ENCODE measurements around the gene FBXL7.

The FBXL7 gene

DNA sequence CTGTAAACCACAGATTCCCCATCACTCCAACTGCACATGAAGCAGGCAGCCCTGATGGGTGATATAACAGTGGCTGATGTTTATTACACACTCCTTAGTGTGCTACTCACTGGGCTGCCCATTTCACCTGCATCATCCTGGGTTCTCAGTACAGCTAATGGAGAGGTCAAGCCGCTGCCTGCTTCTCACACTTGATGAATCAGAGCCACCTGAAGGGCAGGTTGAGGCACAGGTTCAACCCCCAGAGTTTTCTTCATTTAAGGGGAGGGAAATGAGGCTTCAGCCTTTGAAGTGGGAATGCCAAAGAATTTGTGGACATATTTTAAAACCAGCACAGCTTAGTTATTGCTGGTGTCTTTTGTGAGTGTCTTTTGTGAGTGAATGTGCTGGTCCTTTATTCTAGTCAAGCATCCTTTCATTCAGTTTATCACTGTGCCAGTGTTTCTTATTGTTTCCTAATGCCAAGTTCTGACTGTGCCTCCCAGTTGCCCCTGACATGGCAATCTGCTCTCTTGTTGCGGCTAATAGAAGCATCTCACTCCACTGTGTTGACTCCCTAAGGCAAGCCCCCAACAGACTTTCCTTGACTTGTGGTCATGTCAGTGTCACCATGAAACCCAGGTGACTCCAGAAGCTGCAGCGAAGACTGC is 109.2 kb downstream of the FBXL7 start:
- DNase-seq (ENCODE audit: low spot score) = no peak
- Mint-ChIP-seq H3K27ac (no peak overlapping the region), H3K9me3 (peaks cover 14% of the 10 kb centered on the region), H3K36me3 (ENCODE audit: low read depth) (no peaks in the 10 kb centered on the region), H3K27me3 (ENCODE audit: low read depth) (no peaks in the 10 kb centered on the region), H3K4me1 (ENCODE audit: low read depth) (no peaks in the 10 kb centered on the region), H3K4me3 (no peak overlapping the region)

DNA sequence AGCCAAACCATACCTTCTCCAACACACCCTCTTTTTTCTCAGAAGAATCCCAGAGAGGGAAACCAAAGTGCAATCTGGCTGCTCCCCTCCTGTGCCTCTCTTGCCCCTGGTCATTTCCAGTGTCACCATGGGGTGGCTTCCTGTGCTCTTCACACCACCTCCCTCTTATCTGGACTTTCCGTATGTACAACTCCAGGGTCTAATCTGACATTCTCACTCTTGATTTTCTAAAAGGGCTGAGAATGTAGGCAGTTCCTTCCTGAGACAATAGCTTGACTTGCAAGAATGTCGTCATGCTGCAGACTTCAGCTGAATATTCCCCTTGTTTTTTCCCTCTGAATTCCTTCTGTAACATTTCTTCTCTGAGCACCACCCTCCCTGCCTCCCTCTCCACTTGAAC is 110.2 kb downstream of the FBXL7 start:
- H3K27ac Mint-ChIP-seq = no peak overlapping the region
- H3K27me3 Mint-ChIP-seq (ENCODE audit: low read depth) = no peaks in the 10 kb centered on the region
- H3K4me3 Mint-ChIP-seq = no peak overlapping the region
- no peaks in the 10 kb centered on the region for H3K4me1 Mint-ChIP-seq (ENCODE audit: low read depth)
- no peak for DNase-seq (ENCODE audit: low spot score)
- H3K9me3 Mint-ChIP-seq = peaks cover 14% of the 10 kb centered on the region
- no peaks in the 10 kb centered on the region for H3K36me3 Mint-ChIP-seq (ENCODE audit: low read depth)

DNA sequence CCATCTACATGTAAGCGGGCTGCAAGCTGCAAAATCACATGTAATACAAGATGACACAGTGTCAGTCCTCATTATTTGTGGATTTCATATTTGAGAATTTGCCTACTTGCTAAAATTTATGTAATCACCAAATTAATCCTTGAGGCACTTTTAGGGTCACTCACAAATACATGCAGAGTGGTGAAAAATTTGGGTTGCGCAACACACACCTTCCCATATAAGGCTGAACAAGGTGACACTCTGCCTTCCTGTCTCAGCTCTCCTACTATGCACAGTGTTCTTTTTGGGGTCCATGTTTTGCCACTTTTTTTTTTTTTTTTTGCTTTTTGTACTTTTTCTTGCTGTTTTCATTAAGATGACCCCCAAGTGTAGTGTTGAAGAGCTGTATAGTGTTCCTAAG is 111.0 kb downstream of the FBXL7 start:
- DNase-seq (ENCODE audit: low spot score) = no peak
- peaks cover 14% of the 10 kb centered on the region for H3K9me3 Mint-ChIP-seq
- no peak overlapping the region for H3K27ac Mint-ChIP-seq
- H3K4me3 Mint-ChIP-seq = no peak overlapping the region
- H3K36me3 Mint-ChIP-seq (ENCODE audit: low read depth) = no peaks in the 10 kb centered on the region
- H3K4me1 Mint-ChIP-seq (ENCODE audit: low read depth) = no peaks in the 10 kb centered on the region
- no peaks in the 10 kb centered on the region for H3K27me3 Mint-ChIP-seq (ENCODE audit: low read depth)

DNA sequence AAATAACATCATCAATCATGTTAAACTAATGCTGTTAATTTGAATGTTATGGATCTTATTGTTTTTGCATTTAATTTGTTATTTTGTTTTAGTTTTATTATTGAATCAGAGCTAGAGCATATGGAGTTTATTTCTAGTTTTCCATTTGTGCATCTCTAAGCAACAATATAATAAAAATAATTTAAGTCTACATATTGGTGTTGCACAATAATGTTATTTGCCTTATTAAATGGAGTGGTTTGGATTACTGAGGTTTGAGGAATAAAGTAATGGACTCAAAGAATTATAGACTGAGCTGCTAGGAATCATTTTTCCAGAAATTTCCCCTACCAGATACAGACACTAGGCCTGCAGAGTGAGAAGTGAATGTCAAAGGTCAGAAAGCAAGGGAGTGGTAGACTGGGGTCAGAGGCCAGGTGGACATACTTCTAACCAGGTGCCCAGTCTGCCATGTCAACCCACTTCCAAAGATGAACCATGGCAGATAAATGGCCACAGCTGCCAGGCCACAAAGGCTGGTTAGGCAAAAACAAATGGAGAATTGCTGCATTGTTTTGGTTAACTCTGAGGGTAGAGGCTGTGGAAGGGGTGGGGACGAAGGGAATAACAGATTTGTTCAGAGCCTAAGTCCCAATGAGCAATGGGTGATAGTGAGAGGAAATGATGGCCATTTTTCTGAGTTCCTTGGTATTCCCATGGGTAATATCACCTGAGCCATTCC is 113.1 kb downstream of the FBXL7 start:
- H3K27ac Mint-ChIP-seq = no peak overlapping the region
- peaks cover 14% of the 10 kb centered on the region for H3K9me3 Mint-ChIP-seq
- H3K27me3 Mint-ChIP-seq (ENCODE audit: low read depth) = no peaks in the 10 kb centered on the region
- no peak for DNase-seq (ENCODE audit: low spot score)
- H3K4me1 Mint-ChIP-seq (ENCODE audit: low read depth) = no peaks in the 10 kb centered on the region
- no peak overlapping the region for H3K4me3 Mint-ChIP-seq
- H3K36me3 Mint-ChIP-seq (ENCODE audit: low read depth) = no peaks in the 10 kb centered on the region

DNA sequence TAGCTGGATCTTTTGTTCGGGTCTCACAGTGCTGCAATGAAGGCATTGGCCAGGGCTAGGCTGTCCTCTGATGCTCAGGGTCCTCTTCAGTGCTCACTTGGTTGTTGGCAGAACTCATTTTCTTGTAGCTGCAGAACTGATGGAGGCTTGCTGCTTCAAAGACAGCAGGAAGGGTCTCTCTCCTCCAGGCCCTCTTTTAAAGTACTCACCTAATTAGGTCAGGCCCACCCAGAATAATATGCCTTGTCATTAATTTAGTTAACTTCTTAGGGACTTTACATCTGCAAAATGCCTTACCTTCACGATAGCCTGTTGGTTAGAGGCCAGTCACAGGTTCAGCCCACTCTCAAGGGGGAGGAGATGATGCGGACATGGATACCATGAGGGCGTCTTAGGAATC is 114.7 kb downstream of the FBXL7 start:
- Mint-ChIP-seq H3K27me3 (ENCODE audit: low read depth) (no peaks in the 10 kb centered on the region), H3K4me3 (no peak overlapping the region), H3K9me3 (peaks cover 20% of the 10 kb centered on the region), H3K4me1 (ENCODE audit: low read depth) (no peaks in the 10 kb centered on the region), H3K27ac (no peak overlapping the region), H3K36me3 (ENCODE audit: low read depth) (no peaks in the 10 kb centered on the region)
- DNase-seq (ENCODE audit: low spot score) = no peak

DNA sequence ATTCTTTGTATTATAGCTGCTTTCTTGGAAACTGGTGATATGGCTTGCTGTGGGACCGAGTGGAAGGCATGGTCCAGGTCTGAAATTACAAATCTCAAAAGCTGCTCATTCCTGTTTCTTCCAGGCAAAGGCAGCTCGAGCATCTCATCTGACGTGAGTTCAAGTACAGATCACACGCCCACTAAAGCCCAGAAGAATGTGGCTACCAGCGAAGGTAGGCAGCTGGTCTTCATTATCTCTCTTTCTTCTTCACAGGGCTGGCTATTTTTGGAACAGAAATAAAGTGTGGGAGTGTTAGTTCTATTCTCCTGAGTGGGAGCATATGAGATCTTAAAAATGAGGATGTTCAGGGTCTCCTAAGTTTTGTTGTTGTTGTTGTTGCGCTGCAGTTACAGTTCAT is 115.9 kb downstream of the FBXL7 start:
- Mint-ChIP-seq H3K36me3 (ENCODE audit: low read depth) (no peaks in the 10 kb centered on the region), H3K27ac (no peak overlapping the region), H3K4me3 (no peak overlapping the region), H3K9me3 (peaks cover 21% of the 10 kb centered on the region), H3K4me1 (ENCODE audit: low read depth) (no peaks in the 10 kb centered on the region), H3K27me3 (ENCODE audit: low read depth) (no peaks in the 10 kb centered on the region)
- DNase-seq (ENCODE audit: low spot score) = no peak

DNA sequence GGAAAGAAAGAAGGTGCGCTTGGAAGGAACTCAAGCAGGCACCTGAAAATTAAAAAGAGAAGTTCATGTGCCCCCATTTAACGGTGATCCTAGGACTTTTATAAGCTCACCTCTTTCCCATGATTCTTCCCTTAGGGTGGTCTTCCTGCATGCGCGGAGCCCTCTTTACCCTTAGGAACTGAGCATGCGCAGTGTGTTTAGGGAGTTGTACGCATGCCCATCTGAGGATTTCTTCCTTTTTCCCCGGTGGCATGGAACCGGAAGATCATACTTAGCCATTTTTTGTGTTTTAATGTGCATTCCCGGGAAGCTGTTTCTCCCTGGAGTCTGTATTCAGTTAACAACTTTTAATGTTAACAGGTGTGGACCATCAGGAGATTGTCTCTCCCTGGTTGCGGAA is 119.0 kb downstream of the FBXL7 start:
- Mint-ChIP-seq H3K9me3 (peaks cover 24% of the 10 kb centered on the region), H3K36me3 (ENCODE audit: low read depth) (no peaks in the 10 kb centered on the region), H3K27ac (no peak overlapping the region), H3K4me1 (ENCODE audit: low read depth) (no peaks in the 10 kb centered on the region), H3K4me3 (no peak overlapping the region), H3K27me3 (ENCODE audit: low read depth) (no peaks in the 10 kb centered on the region)
- no peak for DNase-seq (ENCODE audit: low spot score)

DNA sequence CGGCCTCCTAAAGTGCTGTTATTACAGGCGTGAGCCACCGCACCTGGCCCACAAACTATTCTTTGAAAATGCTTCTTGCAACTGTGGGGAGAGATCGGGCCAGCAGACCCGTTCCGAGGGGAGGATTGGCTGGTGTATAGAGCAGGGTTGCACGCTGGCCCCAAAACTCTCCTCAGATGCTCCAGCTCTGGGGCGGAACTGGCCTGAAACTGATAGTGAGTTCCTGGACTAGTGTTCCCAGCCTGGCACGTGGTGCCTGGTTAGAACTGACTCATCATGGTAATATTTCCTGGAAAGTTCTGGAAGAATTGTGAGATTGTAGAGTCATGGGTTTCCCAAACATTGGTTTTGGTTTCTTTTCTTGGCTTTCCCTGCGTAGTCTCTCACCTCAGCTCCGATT is 120.5 kb downstream of the FBXL7 start:
- DNase-seq (ENCODE audit: low spot score) = no peak
- Mint-ChIP-seq H3K27me3 (ENCODE audit: low read depth) (no peaks in the 10 kb centered on the region), H3K9me3 (peaks cover 24% of the 10 kb centered on the region), H3K4me3 (no peak overlapping the region), H3K27ac (no peak overlapping the region), H3K36me3 (ENCODE audit: low read depth) (no peaks in the 10 kb centered on the region), H3K4me1 (ENCODE audit: low read depth) (no peaks in the 10 kb centered on the region)

DNA sequence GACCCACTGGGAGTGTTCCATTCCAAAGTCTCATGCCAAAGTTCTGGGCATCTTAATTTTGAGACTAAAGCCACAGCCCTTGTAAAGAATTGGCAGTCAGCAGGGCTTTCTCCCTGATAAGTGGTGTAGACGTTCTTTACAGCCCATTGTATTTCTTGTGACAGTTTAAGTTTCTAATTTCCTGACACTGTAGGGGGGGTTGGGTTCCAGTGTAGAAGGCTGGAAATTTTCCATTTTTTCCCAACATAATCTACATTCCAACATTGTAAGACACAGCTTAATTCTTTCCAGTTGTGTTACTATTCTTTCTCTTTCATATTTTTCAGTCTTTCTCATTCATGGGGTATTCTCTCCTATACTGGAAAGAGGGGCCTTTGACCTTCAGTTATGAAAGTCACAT is 121.1 kb downstream of the FBXL7 start:
- Mint-ChIP-seq H3K36me3 (ENCODE audit: low read depth) (no peaks in the 10 kb centered on the region), H3K27ac (no peak overlapping the region), H3K9me3 (peaks cover 24% of the 10 kb centered on the region), H3K4me3 (no peak overlapping the region), H3K4me1 (ENCODE audit: low read depth) (no peaks in the 10 kb centered on the region), H3K27me3 (ENCODE audit: low read depth) (no peaks in the 10 kb centered on the region)
- no peak for DNase-seq (ENCODE audit: low spot score)

DNA sequence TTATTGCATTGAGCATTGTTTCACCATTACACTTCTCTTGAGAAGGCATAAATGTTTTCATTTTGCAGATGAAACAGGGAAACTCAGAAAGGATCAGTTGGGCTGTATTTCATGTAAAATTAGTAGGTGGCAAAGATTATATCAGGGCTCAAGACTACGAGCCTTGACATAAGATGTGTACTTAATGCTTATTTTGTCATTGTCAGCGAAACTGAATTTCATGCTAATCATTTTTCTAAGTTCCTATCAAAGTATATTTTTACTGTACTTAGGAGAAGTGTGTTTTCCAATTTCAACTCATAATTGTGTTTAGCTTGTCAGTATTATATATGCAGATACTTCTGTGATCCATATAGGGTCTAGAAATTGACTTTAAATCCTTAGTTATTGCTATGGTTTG is 123.8 kb downstream of the FBXL7 start:
- Mint-ChIP-seq H3K27ac (no peak overlapping the region), H3K27me3 (ENCODE audit: low read depth) (no peaks in the 10 kb centered on the region), H3K4me1 (ENCODE audit: low read depth) (no peaks in the 10 kb centered on the region), H3K9me3 (peaks cover 19% of the 10 kb centered on the region), H3K36me3 (ENCODE audit: low read depth) (no peaks in the 10 kb centered on the region), H3K4me3 (no peak overlapping the region)
- no peak for DNase-seq (ENCODE audit: low spot score)

DNA sequence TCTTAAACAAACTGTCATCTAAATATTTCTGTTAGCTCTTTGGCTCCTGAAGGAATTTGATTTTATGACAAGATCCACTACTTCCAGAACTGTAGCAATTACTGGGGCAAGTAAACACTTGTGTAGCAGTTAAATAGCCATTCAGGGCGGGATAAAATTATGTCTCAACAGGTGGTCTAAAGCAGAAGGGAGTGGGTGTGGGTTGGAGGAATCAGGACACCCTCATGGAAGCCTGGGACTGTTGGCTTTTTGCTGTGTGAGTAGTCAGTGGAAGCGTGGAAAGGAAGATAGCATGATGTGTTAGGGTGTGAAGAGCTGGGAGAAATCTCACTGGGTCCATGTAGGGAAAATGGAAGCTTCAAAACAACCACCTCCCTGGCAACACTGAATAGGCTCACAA is 127.1 kb downstream of the FBXL7 start:
- Mint-ChIP-seq H3K36me3 (ENCODE audit: low read depth) (no peaks in the 10 kb centered on the region), H3K4me1 (ENCODE audit: low read depth) (no peaks in the 10 kb centered on the region), H3K4me3 (no peak overlapping the region), H3K9me3 (peaks cover 10% of the 10 kb centered on the region), H3K27me3 (ENCODE audit: low read depth) (no peaks in the 10 kb centered on the region), H3K27ac (no peak overlapping the region)
- no peak for DNase-seq (ENCODE audit: low spot score)

DNA sequence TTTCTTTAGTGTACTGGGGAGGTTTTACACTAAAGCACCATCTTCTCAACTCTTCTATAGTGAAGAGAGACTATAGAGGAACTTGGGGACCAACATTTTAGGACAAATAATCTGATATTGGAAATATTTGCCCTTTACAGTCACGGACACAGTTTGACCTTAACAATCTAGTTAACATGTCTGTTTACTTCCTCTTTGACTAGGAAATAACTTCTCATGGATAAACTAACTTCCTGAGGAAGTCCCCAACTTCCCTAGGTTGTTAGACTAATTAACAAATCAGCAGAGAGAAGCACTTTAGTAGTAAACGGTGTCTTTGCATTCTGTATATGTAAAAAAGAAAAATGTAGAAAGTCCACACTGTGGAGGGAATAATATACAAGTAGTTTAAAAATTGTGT is 127.7 kb downstream of the FBXL7 start:
- Mint-ChIP-seq H3K4me1 (ENCODE audit: low read depth) (no peaks in the 10 kb centered on the region), H3K9me3 (peaks cover 10% of the 10 kb centered on the region), H3K27me3 (ENCODE audit: low read depth) (no peaks in the 10 kb centered on the region), H3K36me3 (ENCODE audit: low read depth) (no peaks in the 10 kb centered on the region), H3K27ac (no peak overlapping the region), H3K4me3 (no peak overlapping the region)
- DNase-seq (ENCODE audit: low spot score) = no peak

DNA sequence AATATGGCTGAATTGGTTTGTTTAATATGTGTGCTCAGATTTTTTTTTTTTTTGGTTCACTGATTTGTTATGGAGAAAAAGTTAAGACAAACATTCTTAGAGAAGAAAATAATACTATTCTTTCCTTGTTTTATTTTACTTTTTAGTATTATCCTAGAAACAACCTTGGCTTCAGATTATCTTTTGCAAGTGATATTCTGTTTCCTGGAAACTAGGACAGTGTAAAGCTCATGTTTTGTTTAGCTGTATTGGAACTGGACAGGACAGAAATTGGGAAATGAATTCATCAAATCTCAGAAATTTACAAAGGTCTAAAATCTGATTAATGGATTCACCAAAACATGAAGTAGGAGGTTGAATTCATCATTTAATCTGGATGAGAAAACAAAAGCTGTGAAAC is 130.5 kb downstream of the FBXL7 start:
- Mint-ChIP-seq H3K27me3 (ENCODE audit: low read depth) (no peaks in the 10 kb centered on the region), H3K9me3 (peaks cover 3% of the 10 kb centered on the region), H3K27ac (no peak overlapping the region), H3K4me3 (no peak overlapping the region), H3K4me1 (ENCODE audit: low read depth) (no peaks in the 10 kb centered on the region), H3K36me3 (ENCODE audit: low read depth) (no peaks in the 10 kb centered on the region)
- DNase-seq (ENCODE audit: low spot score) = no peak

DNA sequence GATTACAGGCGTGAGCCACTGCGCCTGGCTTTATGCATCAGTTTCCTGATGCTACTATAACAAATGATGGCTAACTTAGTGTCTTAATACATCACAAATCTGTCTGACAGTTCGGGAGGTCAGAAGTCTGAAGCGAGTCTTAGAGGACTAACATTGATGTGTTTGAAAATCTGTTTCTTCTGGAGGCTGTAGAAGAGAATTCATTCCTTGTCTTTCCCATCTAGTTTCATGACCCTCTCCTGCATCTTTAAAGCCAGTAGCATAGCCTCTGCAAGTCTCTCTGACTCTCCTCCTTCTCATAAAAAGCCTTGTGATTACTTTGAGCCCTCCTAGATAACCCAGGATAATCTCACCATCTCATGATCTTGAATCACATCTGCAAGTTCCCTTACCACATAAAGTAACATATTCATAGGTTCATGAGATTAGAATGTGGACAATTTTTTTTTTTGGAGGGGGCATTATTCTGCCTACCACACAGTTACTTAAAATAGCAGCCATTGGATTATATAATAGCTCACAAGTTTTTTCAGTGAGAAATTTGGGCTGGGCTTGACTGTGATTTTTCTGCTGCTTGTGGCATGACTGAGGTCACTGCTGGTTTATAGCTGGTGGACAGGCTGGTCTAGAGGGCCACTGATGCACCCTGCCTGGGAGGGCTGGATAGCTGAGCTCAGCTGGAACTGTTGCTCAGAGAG is 134.8 kb downstream of the FBXL7 start:
- Mint-ChIP-seq H3K36me3 (ENCODE audit: low read depth) (no peaks in the 10 kb centered on the region), H3K4me1 (ENCODE audit: low read depth) (no peaks in the 10 kb centered on the region), H3K27me3 (ENCODE audit: low read depth) (no peaks in the 10 kb centered on the region), H3K9me3 (peaks cover 17% of the 10 kb centered on the region), H3K4me3 (no peak overlapping the region), H3K27ac (no peak overlapping the region)
- DNase-seq (ENCODE audit: low spot score) = no peak

Data from T-helper 2 cell treated with Interferon-gamma antibody and Interleukin-4, amounts not matched to agents 5 μg/mL and 100 μg/mL, for 36 hours (primary cell).